Muscle layer of colon (tissue), 2 donors: ENCODE results near the gene OVAAL.

Experiments used
- H3K27ac ChIP-seq: one replicate; pipeline ENCODE4 v1.7.0; 2013; ENCODE audit warnings: low read depth, mild to moderate bottlenecking, low read length, moderate library complexity
- H3K27me3 ChIP-seq, 2 donors: one replicate each; pipeline ENCODE4 v1.7.0; 2013; ENCODE audit warnings: low read length in 2 of 2, mild to moderate bottlenecking in 2 of 2; ENCODE audit not compliant: insufficient read depth in 2 of 2, control insufficient read depth in 1 of 2
- H3K36me3 ChIP-seq: one replicate; pipeline ENCODE4 v1.7.0; 2013; ENCODE audit warnings: mild to moderate bottlenecking, low read length; ENCODE audit not compliant: insufficient read depth
- H3K4me1 ChIP-seq: one replicate; pipeline ENCODE4 v1.7.0; 2013; ENCODE audit warnings: mild to moderate bottlenecking, low read length; ENCODE audit not compliant: insufficient read depth
- H3K4me3 ChIP-seq, 2 donors: one replicate each; pipeline ENCODE4 v1.7.0; 2013; ENCODE audit warnings: low read length in 2 of 2, low read depth in 1 of 2, mild to moderate bottlenecking in 1 of 2, moderate library complexity in 1 of 2
- H3K9ac ChIP-seq: one replicate; pipeline ENCODE4 v1.7.0; 2013; ENCODE audit warnings: low read length
- H3K9me3 ChIP-seq: one replicate; pipeline ENCODE4 v1.7.0; 2013; ENCODE audit warnings: mild to moderate bottlenecking, low read length
- donor health status: abdominal sarcoma.
- donor health status: Adenocarcinoma of cecum.

The OVAAL gene

GRCh38 chr1:180572760-180573159 lies 14.0 kb downstream of the OVAAL start:
- Histone ChIP-seq H3K9ac (no peak overlapping the region), H3K36me3 (no peaks in the 10 kb centered on the region), H3K4me1 (no peaks in the 10 kb centered on the region), H3K9me3 (no peaks in the 10 kb centered on the region), H3K4me3 (no peak overlapping the region), H3K27ac (no peak overlapping the region), H3K27me3 (no peaks in the 10 kb centered on the region)

GRCh38 chr1:180574031-180574713 lies 15.4 kb downstream of the OVAAL start:
- no peaks in the 10 kb centered on the region for H3K4me1 ChIP-seq
- no peaks in the 10 kb centered on the region for H3K27me3 ChIP-seq
- H3K27ac ChIP-seq = no peak overlapping the region
- no peaks in the 10 kb centered on the region for H3K36me3 ChIP-seq
- H3K4me3 ChIP-seq = no peak overlapping the region
- no peaks in the 10 kb centered on the region for H3K9me3 ChIP-seq
- no peak overlapping the region for H3K9ac ChIP-seq

- no peaks in the 10 kb centered on the region for H3K9me3 ChIP-seq
Measured at GRCh38 chr1:180577361-180577760, 18.6 kb downstream of the OVAAL start.

GRCh38 chr1:180579961-180580611 lies 21.3 kb downstream of the OVAAL start:
- H3K27me3 ChIP-seq = no peaks in the 10 kb centered on the region
- no peaks in the 10 kb centered on the region for H3K36me3 ChIP-seq
- H3K4me1 ChIP-seq = no peaks in the 10 kb centered on the region
- no peaks in the 10 kb centered on the region for H3K9me3 ChIP-seq
- H3K4me3 ChIP-seq = no peak overlapping the region
- no peak overlapping the region for H3K9ac ChIP-seq
- H3K27ac ChIP-seq = no peak overlapping the region

More at GRCh38 chr1:180577361-180577760, 18.6 kb downstream of the OVAAL start:
- H3K27me3 ChIP-seq = no peaks in the 10 kb centered on the region
- no peaks in the 10 kb centered on the region for H3K36me3 ChIP-seq
- H3K4me3 ChIP-seq = no peak overlapping the region
- no peaks in the 10 kb centered on the region for H3K4me1 ChIP-seq
- H3K27ac ChIP-seq = no peak overlapping the region
- H3K9ac ChIP-seq = no peak overlapping the region

- Histone ChIP-seq H3K4me1 (no peaks in the 10 kb centered on the region), H3K9ac (no peak overlapping the region), H3K36me3 (no peaks in the 10 kb centered on the region), H3K9me3 (no peaks in the 10 kb centered on the region), H3K27ac (no peak overlapping the region), H3K4me3 (no peak overlapping the region), H3K27me3 (no peaks in the 10 kb centered on the region)
Measured at GRCh38 chr1:180581635-180582039, 22.9 kb downstream of the OVAAL start.

GRCh38 chr1:180584869-180585268 lies 26.1 kb downstream of the OVAAL start:
- Histone ChIP-seq H3K9me3 (no peaks in the 10 kb centered on the region), H3K27me3 (no peaks in the 10 kb centered on the region), H3K4me3 (no peak overlapping the region), H3K36me3 (no peaks in the 10 kb centered on the region), H3K9ac (no peak overlapping the region), H3K27ac (no peak overlapping the region), H3K4me1 (no peaks in the 10 kb centered on the region)

GRCh38 chr1:180585994-180586359 lies 27.2 kb downstream of the OVAAL start:
- Histone ChIP-seq H3K27me3 (no peaks in the 10 kb centered on the region), H3K4me3 (no peak overlapping the region), H3K36me3 (no peaks in the 10 kb centered on the region), H3K9ac (no peak overlapping the region), H3K27ac (no peak overlapping the region), H3K9me3 (no peaks in the 10 kb centered on the region), H3K4me1 (no peaks in the 10 kb centered on the region)

- H3K4me1 ChIP-seq = no peaks in the 10 kb centered on the region
- no peak overlapping the region for H3K9ac ChIP-seq
- H3K27ac ChIP-seq = no peak overlapping the region
- no peaks in the 10 kb centered on the region for H3K36me3 ChIP-seq
- no peaks in the 10 kb centered on the region for H3K9me3 ChIP-seq
- no peaks in the 10 kb centered on the region for H3K27me3 ChIP-seq
- no peak overlapping the region for H3K4me3 ChIP-seq
Measured at GRCh38 chr1:180586671-180587155, 27.9 kb downstream of the OVAAL start.

GRCh38 chr1:180588121-180588520 lies 29.4 kb downstream of the OVAAL start:
- Histone ChIP-seq H3K4me1 (no peaks in the 10 kb centered on the region), H3K27ac (no peak overlapping the region), H3K36me3 (no peaks in the 10 kb centered on the region), H3K9me3 (no peaks in the 10 kb centered on the region), H3K4me3 (no peak overlapping the region), H3K27me3 (no peaks in the 10 kb centered on the region), H3K9ac (no peak overlapping the region)

GRCh38 chr1:180590889-180591288 lies 32.1 kb downstream of the OVAAL start:
- H3K4me1 ChIP-seq = no peaks in the 10 kb centered on the region
- no peaks in the 10 kb centered on the region for H3K9me3 ChIP-seq
- no peaks in the 10 kb centered on the region for H3K27me3 ChIP-seq
- H3K36me3 ChIP-seq = no peaks in the 10 kb centered on the region
- no peak overlapping the region for H3K9ac ChIP-seq
- H3K27ac ChIP-seq = no peak overlapping the region
- no peak overlapping the region for H3K4me3 ChIP-seq

GRCh38 chr1:180593382-180593781 lies 34.6 kb downstream of the OVAAL start:
- Histone ChIP-seq H3K9ac (no peak overlapping the region), H3K36me3 (no peaks in the 10 kb centered on the region), H3K9me3 (no peaks in the 10 kb centered on the region), H3K27me3 (no peaks in the 10 kb centered on the region), H3K4me3 (no peak overlapping the region), H3K27ac (no peak overlapping the region), H3K4me1 (no peaks in the 10 kb centered on the region)

GRCh38 chr1:180594723-180595122 lies 36.0 kb downstream of the OVAAL start:
- Histone ChIP-seq H3K9ac (no peak overlapping the region), H3K4me1 (no peaks in the 10 kb centered on the region), H3K9me3 (no peaks in the 10 kb centered on the region), H3K4me3 (no peak overlapping the region), H3K36me3 (no peaks in the 10 kb centered on the region), H3K27me3 (no peaks in the 10 kb centered on the region), H3K27ac (no peak overlapping the region)
